Panc1 (cell line): ENCODE data around the gene PROSER1. TPM values are rescaled to one million over a fixed set of nuclear protein-coding genes. Genes with fewer than 3 reads are reported as not detected.

Experiments
- ATAC-seq: fragments of 200-7000 bp; cut with Tn5 transposase; 2 replicates; pipeline ENCODE4 v1.9.1; 2020; ENCODE audit warnings: mild to moderate bottlenecking, moderate library complexity
- BruUV-seq: library from RNA; stranded (reverse); fragments of 400-500 nt; replicated peaks from 2 replicates; lab custom pipeline; 2021; lab: Mats Ljungman, UMichigan
- CTCF ChIA-PET: fragments of 300-600 bp; sonication (Branson Sonifier 250); formaldehyde crosslinking; loops from one replicate; lab custom pipeline; 2022; ENCODE audit warnings: antibody characterized with exemption; lab: Charles Lee
- POLR2A ChIA-PET: fragments of 300-600 bp; sonication (Branson Sonifier 250); formaldehyde crosslinking; loops from one replicate; lab custom pipeline; 2022; ENCODE audit warnings: antibody characterized with exemption; lab: Charles Lee
- DNase-seq: peaks from one replicate; pipeline ENCODE4 v3.0.0-alpha.2; 2010; ENCODE audit warnings: low read depth, low spot score
- H3K27ac ChIP-seq: 2 replicates; pipeline ENCODE4 v1.5.1; 2011; ENCODE audit warnings: mild to moderate bottlenecking, low read length, inconsistent platforms
- H3K27me3 ChIP-seq: fragments of 200-500 bp; sonication (Bioruptor generic); 2 replicates; pipeline ENCODE4 v1.6.0; 2014; ENCODE audit warnings: low read length, inconsistent platforms; ENCODE audit not compliant: control insufficient read depth, insufficient read depth
- H3K36me3 ChIP-seq: fragments of 200-500 bp; sonication (Bioruptor generic); 2 replicates; pipeline ENCODE4 v1.5.1; 2014; ENCODE audit warnings: inconsistent platforms, mild to moderate bottlenecking, low read length, moderate library complexity; ENCODE audit not compliant: control insufficient read depth, insufficient read depth
- H3K4me1 ChIP-seq: 2 replicates; pipeline ENCODE4 v1.5.1; 2011; ENCODE audit warnings: inconsistent platforms, mild to moderate bottlenecking, low read length, moderate library complexity; ENCODE audit not compliant: control insufficient read depth, insufficient read depth
- H3K4me3 ChIP-seq, 2 experiments: 2 replicates each; pipeline ENCODE4 v1.5.1; 2011 to 2012; ENCODE audit warnings: low read depth in 2 of 2, low read length in 2 of 2, mild to moderate bottlenecking in 2 of 2, inconsistent platforms in 1 of 2, moderate library complexity in 1 of 2
- H3K9me3 ChIP-seq: fragments of 200-500 bp; sonication (Bioruptor generic); 2 replicates; pipeline ENCODE4 v1.5.1; 2014; ENCODE audit warnings: low read depth, mild to moderate bottlenecking, inconsistent platforms, low read length, moderate library complexity; ENCODE audit not compliant: control insufficient read depth, insufficient read depth
- POLR2AphosphoS5 ChIP-seq: IDR thresholded peaks from 2 replicates; pipeline ENCODE4 v1.6.1; 2012; ENCODE audit warnings: mild to moderate bottlenecking, low read depth, low read length, moderate library complexity
- SIN3A ChIP-seq: IDR thresholded peaks from 2 replicates; pipeline ENCODE4 v1.6.1; 2012; ENCODE audit warnings: low read depth, mild to moderate bottlenecking, low read length, moderate library complexity, borderline replicate concordance; ENCODE audit not compliant: insufficient read depth
- TCF7L2 ChIP-seq: IDR thresholded peaks from 2 replicates; pipeline ENCODE4 v1.6.1; 2011; ENCODE audit warnings: mild to moderate bottlenecking, low read depth, low read length, inconsistent platforms
- in situ Hi-C: cut with HindIII; loops from 2 replicates; pipeline ENCODE4 v1.10.0; 2016; ENCODE audit warnings: low sequenced_read_pairs, low pct_unique_long_range_greater_than_20kb
- intact Hi-C: fragments of 100-400 bp; cut with micrococcal nuclease; formaldehyde crosslinking; loops from one replicate; pipeline ENCODE4 v1.10.0; 2022; ENCODE audit not compliant: unreplicated experiment
- total RNA-seq: library from RNA; stranded (reverse); gene quantifications from one replicate; pipeline ENCODE4 v1.2.1, GENCODE V29; 2021; ENCODE audit not compliant: unreplicated experiment
- TF ChIP-seq, protein P1 (sequence below): fragments of 450-650 bp; IDR thresholded peaks from 2 replicates; pipeline ENCODE4 v1.5.1; 2017; ENCODE audit warnings: mild to moderate bottlenecking
- TF ChIP-seq, protein P2 (sequence below), 2 experiments: IDR thresholded peaks; 2 replicates each; pipeline ENCODE4 v1.6.1; 2011 to 2012; ENCODE audit warnings: low read depth in 2 of 2, control low read depth in 1 of 2, low read length in 1 of 2, mild to moderate bottlenecking in 1 of 2, moderate library complexity in 1 of 2; ENCODE audit not compliant: insufficient read depth in 1 of 2

PROSER1 gene
- total RNA-seq, 1 experiment from 2014 or later = 24.7 TPM

DNA sequence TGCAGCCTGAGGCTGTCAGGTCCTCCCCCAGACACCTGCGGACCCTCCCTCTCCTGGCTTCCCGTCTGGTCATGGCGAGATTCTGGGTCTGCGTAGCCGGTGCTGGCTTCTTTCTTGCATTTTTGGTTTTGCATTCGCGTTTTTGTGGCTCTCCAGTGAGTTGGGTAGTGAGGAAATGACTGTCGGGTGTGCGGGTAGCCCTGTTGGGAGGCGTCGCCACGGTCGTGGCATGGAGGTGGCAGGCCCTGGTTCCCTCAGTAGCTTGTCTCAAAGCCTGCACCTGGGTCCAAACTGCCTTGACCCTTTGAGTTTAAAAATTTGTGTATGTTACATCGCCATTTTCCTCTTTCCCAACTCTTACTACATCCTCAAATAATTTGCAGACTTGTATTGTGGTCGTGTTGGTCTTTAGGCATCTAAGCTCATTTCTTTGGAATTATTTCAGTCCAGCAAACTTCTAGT lies 711 bp upstream of the PROSER1 start:
- ATAC-seq (peak; percentile 66), DNase-seq (no peak)
- ChIA-PET CTCF (no interaction called here), POLR2A (no interaction called here)
- in situ Hi-C loops = no loop called here
- Histone ChIP-seq H3K36me3 (peaks cover 5% of the 10 kb centered on the region; the same call in 1 of the 2 replicates), H3K27ac (peak overlapping the region; percentile 93), H3K27me3 (no peaks in the 10 kb centered on the region), H3K9me3 (no peaks in the 10 kb centered on the region), H3K4me1 (peaks cover 8% of the 10 kb centered on the region), H3K4me3 (peak overlapping the region; percentile 89 to 91)
- TF ChIP-seq, protein P1, sequence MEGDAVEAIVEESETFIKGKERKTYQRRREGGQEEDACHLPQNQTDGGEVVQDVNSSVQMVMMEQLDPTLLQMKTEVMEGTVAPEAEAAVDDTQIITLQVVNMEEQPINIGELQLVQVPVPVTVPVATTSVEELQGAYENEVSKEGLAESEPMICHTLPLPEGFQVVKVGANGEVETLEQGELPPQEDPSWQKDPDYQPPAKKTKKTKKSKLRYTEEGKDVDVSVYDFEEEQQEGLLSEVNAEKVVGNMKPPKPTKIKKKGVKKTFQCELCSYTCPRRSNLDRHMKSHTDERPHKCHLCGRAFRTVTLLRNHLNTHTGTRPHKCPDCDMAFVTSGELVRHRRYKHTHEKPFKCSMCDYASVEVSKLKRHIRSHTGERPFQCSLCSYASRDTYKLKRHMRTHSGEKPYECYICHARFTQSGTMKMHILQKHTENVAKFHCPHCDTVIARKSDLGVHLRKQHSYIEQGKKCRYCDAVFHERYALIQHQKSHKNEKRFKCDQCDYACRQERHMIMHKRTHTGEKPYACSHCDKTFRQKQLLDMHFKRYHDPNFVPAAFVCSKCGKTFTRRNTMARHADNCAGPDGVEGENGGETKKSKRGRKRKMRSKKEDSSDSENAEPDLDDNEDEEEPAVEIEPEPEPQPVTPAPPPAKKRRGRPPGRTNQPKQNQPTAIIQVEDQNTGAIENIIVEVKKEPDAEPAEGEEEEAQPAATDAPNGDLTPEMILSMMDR = no peak
- TF ChIP-seq, protein P2, sequence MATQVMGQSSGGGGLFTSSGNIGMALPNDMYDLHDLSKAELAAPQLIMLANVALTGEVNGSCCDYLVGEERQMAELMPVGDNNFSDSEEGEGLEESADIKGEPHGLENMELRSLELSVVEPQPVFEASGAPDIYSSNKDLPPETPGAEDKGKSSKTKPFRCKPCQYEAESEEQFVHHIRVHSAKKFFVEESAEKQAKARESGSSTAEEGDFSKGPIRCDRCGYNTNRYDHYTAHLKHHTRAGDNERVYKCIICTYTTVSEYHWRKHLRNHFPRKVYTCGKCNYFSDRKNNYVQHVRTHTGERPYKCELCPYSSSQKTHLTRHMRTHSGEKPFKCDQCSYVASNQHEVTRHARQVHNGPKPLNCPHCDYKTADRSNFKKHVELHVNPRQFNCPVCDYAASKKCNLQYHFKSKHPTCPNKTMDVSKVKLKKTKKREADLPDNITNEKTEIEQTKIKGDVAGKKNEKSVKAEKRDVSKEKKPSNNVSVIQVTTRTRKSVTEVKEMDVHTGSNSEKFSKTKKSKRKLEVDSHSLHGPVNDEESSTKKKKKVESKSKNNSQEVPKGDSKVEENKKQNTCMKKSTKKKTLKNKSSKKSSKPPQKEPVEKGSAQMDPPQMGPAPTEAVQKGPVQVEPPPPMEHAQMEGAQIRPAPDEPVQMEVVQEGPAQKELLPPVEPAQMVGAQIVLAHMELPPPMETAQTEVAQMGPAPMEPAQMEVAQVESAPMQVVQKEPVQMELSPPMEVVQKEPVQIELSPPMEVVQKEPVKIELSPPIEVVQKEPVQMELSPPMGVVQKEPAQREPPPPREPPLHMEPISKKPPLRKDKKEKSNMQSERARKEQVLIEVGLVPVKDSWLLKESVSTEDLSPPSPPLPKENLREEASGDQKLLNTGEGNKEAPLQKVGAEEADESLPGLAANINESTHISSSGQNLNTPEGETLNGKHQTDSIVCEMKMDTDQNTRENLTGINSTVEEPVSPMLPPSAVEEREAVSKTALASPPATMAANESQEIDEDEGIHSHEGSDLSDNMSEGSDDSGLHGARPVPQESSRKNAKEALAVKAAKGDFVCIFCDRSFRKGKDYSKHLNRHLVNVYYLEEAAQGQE (IDR thresholded peaks at IDR 0.05; ENCODE audit: insufficient read depth in 1 of 2, low read depth in 2 of 2, low read length in 1 of 2) = no peak
- TF ChIP-seq POLR2AphosphoS5 (no peak), SIN3A (no peak), TCF7L2 (no peak)
- intact Hi-C loops = loop anchor here (10.0 kb wide), 1 partner anchor 636 kb away; no protein-coding TSS in a partner anchor
- BruUV-seq = no TSS peak

DNA sequence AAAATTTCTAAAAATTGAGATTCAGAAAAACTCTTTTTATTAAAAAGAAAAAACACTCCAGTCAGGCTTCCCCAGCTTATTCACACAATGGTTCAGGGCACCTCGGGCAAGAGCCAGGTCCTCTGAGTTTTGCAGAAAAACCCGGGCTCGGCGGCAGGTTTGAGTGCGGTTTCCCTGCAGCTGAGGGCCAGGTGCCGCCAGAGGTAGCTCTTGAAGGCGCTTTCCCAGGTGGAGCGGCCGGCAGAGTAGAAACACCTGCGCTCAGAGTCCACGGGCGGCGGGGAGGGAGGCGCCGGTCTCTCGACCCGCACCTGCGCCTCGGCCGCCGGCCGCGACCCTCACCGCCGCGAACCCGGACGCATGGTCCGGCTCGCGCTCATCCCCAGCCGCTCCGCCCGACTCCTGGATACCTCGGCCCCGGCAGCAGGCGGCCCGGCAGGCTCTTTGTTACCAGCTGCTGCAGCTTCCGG lies 444 bp downstream of the PROSER1 start:
- Histone ChIP-seq H3K27me3 (no peaks in the 10 kb centered on the region), H3K27ac (peak overlapping the region; percentile 93), H3K4me3 (peak overlapping the region; percentile 89 to 91), H3K36me3 (peaks cover 5% of the 10 kb centered on the region; the same call in 1 of the 2 replicates), H3K9me3 (no peaks in the 10 kb centered on the region), H3K4me1 (peaks cover 8% of the 10 kb centered on the region)
- in situ Hi-C loops = no loop called here
- ChIA-PET CTCF (no interaction called here), POLR2A (no interaction called here)
- ATAC-seq (peak; percentile 80), DNase-seq (no peak)
- BruUV-seq = no TSS peak
- TF ChIP-seq SIN3A (0 out of 2 replicates have a peak, but pooled peaks have one; percentile 35), POLR2AphosphoS5 (no peak)
- intact Hi-C loops = loop anchor here (10.0 kb wide), 1 partner anchor 637 kb away; no protein-coding TSS in a partner anchor

DNA sequence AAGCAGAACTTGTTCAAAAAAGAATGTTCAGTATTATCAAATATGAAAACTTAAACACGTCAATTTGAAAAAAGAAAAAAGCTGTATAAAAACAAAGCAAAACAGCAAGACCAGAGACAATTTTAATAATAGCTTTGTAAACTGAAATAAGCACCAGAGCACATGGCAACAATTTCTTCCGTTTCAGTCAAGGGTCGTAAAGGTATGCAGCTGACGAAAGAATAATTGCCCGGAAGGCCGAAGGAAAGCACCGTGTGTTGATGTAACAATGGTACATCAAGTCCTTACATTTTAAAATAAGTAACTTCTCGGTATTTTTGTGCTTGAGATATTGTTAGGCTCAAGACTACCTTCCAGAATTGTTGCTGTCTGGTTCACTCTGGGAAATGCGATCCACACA lies 1.7 kb downstream of the PROSER1 start:
- H3K4me3 ChIP-seq = peak overlapping the region; percentile 89 to 91
- peak overlapping the region; percentile 93 for H3K27ac ChIP-seq
- CTCF ChIA-PET = no interaction called here
- H3K36me3 ChIP-seq = peaks cover 5% of the 10 kb centered on the region; the same call in 1 of the 2 replicates
- intact Hi-C loops (loop anchor here (10.0 kb wide), 1 partner anchor 639 kb away; no protein-coding TSS in a partner anchor), in situ Hi-C loops (no loop called here)
- BruUV-seq = no TSS peak
- H3K27me3 ChIP-seq = no peaks in the 10 kb centered on the region
- TF ChIP-seq POLR2AphosphoS5 (no peak), TCF7L2 (no peak), SIN3A (no peak)
- TF ChIP-seq, protein P1 = no peak
- TF ChIP-seq, protein P2 (IDR thresholded peaks at IDR 0.05; ENCODE audit: insufficient read depth in 1 of 2, low read depth in 2 of 2, low read length in 1 of 2) = no peak
- DNase-seq (no peak), ATAC-seq (no peak)
- H3K4me1 ChIP-seq = peaks cover 8% of the 10 kb centered on the region
- no peaks in the 10 kb centered on the region for H3K9me3 ChIP-seq
- POLR2A ChIA-PET = no interaction called here
